HepG2 (cell line): ENCODE measurements around the gene NACC2. TPM values are rescaled to one million over a fixed set of nuclear protein-coding genes. Genes with fewer than 3 reads are reported as not detected.

Experiments used
- ATF2 ChIP-seq: sonication (generic); formaldehyde crosslinking; IDR thresholded peaks from 2 replicates; pipeline ENCODE4 v1.4.0; 2020; ENCODE audit warnings: missing genetic modification reagents
- ATF3 ChIP-seq: sonication (generic); formaldehyde crosslinking; IDR thresholded peaks from 2 replicates; pipeline ENCODE4 v1.4.0; 2020; ENCODE audit warnings: missing genetic modification reagents
- CENPBD1 ChIP-seq: sonication (generic); formaldehyde crosslinking; IDR thresholded peaks from 2 replicates; pipeline ENCODE4 v1.8.0; 2022; ENCODE audit warnings: missing genetic modification reagents, low read depth, mild to moderate bottlenecking, borderline replicate concordance
- KDM3A ChIP-seq: IDR thresholded peaks from 2 replicates; pipeline ENCODE4 v1.6.1; 2018; ENCODE audit warnings: low read depth, missing compliant biosample characterization
- KLF16 ChIP-seq, 2 experiments: sonication (generic) in 1 of 2; formaldehyde crosslinking in 1 of 2; IDR thresholded peaks; 2 replicates each; pipeline versions ENCODE4 v1.6.1 to v1.8.0; 2016 to 2023; ENCODE audit warnings: missing genetic modification reagents in 2 of 2, missing compliant biosample characterization in 1 of 2
- MED13 ChIP-seq: sonication (generic); formaldehyde crosslinking; IDR thresholded peaks from 2 replicates; pipeline ENCODE4 v1.5.0; 2020; ENCODE audit warnings: missing genetic modification reagents
- MIER2 ChIP-seq: IDR thresholded peaks from 2 replicates; pipeline ENCODE4 v1.6.1; 2016; ENCODE audit warnings: missing biosample characterization, missing genetic modification reagents
- POLR2G ChIP-seq: fragments of 200-400 bp; formaldehyde crosslinking; IDR thresholded peaks from 2 replicates; pipeline ENCODE4 v1.6.1; 2018; ENCODE audit warnings: mild to moderate bottlenecking, low read depth, low read length, moderate library complexity
- SMARCC2 ChIP-seq: fragments of 450-650 bp; IDR thresholded peaks from 2 replicates; pipeline ENCODE4 v1.6.1; 2017; ENCODE audit warnings: antibody characterized with exemption, mild to moderate bottlenecking
- U2AF2 ChIP-seq: fragments of 200-400 bp; formaldehyde crosslinking; IDR thresholded peaks from 2 replicates; pipeline ENCODE4 v1.6.1; 2017; ENCODE audit warnings: low read depth, mild to moderate bottlenecking, low read length
- ZBTB14 ChIP-seq: sonication (generic); formaldehyde crosslinking; IDR thresholded peaks from 2 replicates; pipeline ENCODE4 v1.4.0; 2020; ENCODE audit warnings: missing genetic modification reagents
- ZNF280D ChIP-seq: sonication (generic); formaldehyde crosslinking; IDR thresholded peaks from 2 replicates; pipeline ENCODE4 v1.5.1; 2020; ENCODE audit warnings: mild to moderate bottlenecking, missing genetic modification reagents
- ZNF574 ChIP-seq: sonication (generic); formaldehyde crosslinking; IDR thresholded peaks from 2 replicates; pipeline ENCODE4 v1.4.0; 2020; ENCODE audit warnings: missing genetic modification reagents
- ZNF609 ChIP-seq: sonication (generic); formaldehyde crosslinking; IDR thresholded peaks from 2 replicates; pipeline ENCODE4 v1.4.0; 2020; ENCODE audit warnings: mild to moderate bottlenecking, missing genetic modification reagents, borderline replicate concordance
- ZNF737 ChIP-seq: sonication (generic); formaldehyde crosslinking; IDR thresholded peaks from 2 replicates; pipeline ENCODE4 v1.5.0; 2020; ENCODE audit warnings: missing genetic modification reagents, mild to moderate bottlenecking, borderline replicate concordance
- polyA plus RNA-seq, 8 experiments: library from polyadenylated mRNA; depleted of rRNA in 3 of 8; stranded (reverse) in 7 of 8; unstranded in 1 of 8; fragments of >200 nt; fragmentation: Illumina TruSeq in 4 of 8; extraction: Trizol in 4 of 8; gene quantifications; 2 replicates each; pipeline versions ENCODE4 v1.2.1 to v1.2.3, GENCODE V29; 2011 to 2016; ENCODE audit warnings: low read depth in 4 of 8, missing spikeins in 1 of 8, mixed read lengths in 1 of 8; ENCODE audit not compliant: insufficient read depth in 1 of 8
- total RNA-seq, 5 experiments: library from RNA; depleted of rRNA; stranded (reverse); fragments of >200 nt; fragmentation: Illumina TruSeq; extraction: Trizol; gene quantifications; 2 replicates each; pipeline ENCODE4 v1.2.3, GENCODE V29; 2016; ENCODE audit warnings: low read depth in 1 of 5

The NACC2 gene
- total and polyA plus RNA-seq, 2 of the 13 experiments (the other 11 are each of a cell fraction or from before 2014, with no cell fraction given): 5.9 to 12.3 TPM

- TF ChIP-seq MIER2: peak; percentile 34; the same call in 1 of the 2 replicates
- no peak for TF ChIP-seq ATF3 (CRISPR knock-in tag)
- no peak for TF ChIP-seq ZNF609 (CRISPR knock-in tag)
- TF ChIP-seq ATF2 (CRISPR knock-in tag): peak; percentile 50; the same call in 1 of the 2 replicates
- peak; percentile 97 for TF ChIP-seq ZBTB14
- no peak for TF ChIP-seq ZNF280D (CRISPR knock-in tag)
- no peak for TF ChIP-seq POLR2G
- no peak for TF ChIP-seq ZNF737 (CRISPR knock-in tag)
- no peak for TF ChIP-seq MED13 (CRISPR knock-in tag)
- TF ChIP-seq ZNF574: peak; percentile 93
- no peak for TF ChIP-seq SMARCC2
- no peak for TF ChIP-seq U2AF2
- TF ChIP-seq KDM3A: no peak
- TF ChIP-seq CENPBD1: no peak; the same call in 1 of the 2 replicates
- TF ChIP-seq KLF16 (CRISPR knock-in tag; IDR thresholded peaks at IDR 0.05): no peak
These were observed 133.8 kb downstream of the NACC2 start, which contains the start of gene UBAC1 (continued) for GRCh38 chr9:135961277-135961715.
